ENCODE results near the gene CAVIN1.
A peak's percentile ranks its signal among the peaks of the same experiment; 100 is the strongest.
"Not testable (repeated sequence)": the region's sequence is repeated elsewhere in the genome, so short reads cannot be mapped to it uniquely, and the experiment has no call there.

The CAVIN1 gene

GRCh38 chr17:42429726-42430447 is 6.8 kb upstream of the CAVIN1 start:
- DNase-seq, result no peak

- DNase-seq, result peak; percentile 68
These were observed 5.3 kb upstream of the CAVIN1 start for GRCh38 chr17:42428141-42428944.

DNA sequence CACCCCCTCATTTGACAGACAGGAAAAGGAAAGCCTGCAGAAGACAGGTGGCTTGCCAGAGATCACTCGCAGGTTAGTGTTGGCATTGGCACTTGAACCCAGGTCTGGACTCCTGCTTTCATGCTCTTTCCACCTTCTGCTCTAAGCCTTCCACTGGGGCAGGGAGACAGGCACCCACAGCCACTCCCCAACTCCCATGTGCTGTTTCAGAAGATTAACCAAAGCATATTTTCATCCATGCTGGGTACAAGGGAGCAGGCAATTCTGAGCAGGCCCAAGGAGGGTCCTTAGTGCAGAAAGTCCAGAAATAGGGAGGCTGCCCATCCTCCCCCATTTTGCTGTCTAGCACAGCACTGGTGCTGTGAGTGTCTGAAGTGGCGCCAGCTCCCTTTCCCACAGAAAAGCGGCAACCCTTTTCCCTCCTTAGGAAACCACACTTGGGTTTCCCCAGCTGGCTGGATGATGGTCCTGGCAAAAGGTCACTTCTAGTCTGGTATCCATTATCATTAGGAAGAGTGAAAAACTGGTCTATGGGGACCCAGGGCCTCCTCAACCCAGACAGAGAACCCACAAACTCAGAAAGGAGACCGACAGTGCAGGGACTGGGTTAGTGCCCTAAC is 2.0 kb upstream of the CAVIN1 start:
- no peak for DNase-seq

- no peak for DNase-seq
These were observed 710 bp upstream of the CAVIN1 start for GRCh38 chr17:42423766-42424165.

DNA sequence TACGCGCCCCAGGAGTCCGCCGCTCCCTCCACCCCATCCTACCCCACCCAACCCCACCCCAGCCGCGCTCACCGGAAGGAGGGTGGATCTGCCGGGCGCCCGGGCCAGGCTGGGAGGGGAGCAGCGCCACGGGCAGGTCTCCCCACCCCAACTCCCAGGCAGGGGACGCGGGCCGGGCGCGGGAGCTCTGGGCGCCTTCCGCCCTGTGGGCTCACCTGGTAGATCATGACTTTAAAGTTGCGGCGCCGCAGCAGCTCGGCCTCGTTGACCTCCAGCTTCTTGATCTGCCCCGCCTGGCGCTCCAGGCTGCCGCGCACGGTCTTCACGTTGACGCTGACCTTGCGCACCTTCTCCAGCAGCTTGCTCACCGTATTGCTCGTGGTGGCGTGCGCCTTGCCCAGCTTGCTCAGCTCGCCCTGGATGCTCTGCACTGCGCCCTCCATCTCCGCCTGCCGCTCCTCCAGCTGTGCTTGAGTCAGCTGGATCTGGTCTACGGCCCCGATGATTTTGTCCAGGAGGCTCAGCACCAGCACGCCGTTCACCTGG is 571 bp downstream of the CAVIN1 start:
- DNase-seq, result peak; percentile 19

DNA sequence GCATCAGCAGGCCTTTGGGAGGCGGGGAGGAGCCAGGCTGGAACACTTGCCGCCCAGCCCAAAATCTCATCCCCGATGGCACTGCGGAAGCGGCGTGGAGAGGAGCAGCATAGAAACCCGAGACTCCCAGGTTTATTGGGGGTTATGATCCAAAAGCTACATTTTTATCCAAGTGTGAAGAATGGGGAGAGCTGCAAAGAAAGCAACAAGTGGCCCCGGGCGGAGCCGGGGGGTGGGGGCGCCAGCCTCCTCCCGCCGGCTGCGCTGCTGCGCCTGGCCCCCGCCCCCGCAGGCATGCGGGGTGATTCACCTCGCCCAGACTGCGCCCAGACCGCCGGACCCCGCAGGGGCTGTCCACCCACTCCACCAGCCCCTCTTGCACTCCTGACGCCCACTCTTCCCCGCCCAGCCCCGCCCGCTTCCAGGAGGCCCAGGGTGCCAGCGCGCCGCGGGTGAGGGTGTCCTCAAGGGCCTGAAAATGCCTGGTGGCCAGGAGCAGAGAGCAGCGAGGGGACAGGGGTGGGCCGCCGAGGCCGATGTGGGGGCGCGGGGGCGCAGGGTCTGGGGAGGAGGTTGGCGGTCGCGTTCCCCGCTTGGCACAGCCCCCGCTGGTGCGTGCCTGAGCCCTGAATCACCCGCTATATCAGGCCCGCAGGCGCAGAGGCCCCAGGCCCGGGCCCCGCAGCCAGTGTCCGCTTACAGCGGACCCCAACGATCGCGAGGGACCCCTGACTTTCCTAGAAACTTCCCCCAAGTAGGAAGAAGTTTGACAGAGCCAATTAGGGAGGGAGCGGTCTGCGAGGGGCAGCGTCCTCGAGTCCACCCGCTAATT is 1.3 kb downstream of the CAVIN1 start:
- DNase-seq, result no peak

DNA sequence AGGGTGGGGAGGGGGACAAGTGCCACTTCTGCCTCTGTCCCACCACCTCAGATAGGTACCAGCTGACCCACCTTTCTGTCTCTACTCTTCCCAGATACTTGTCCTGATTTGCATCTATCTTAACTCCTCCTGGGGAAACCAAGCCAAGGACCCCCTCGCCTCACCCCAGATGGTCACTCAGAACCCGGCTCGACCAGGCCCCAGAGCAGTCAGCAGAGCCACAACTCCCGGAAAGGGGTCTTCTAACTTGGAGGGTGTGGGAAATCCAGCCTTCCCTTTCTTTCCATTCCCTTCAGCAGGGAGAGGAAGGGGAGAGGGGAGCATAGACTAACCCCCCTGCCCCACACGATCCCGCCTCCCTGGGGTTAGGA is 1.9 kb downstream of the CAVIN1 start:
- no peak for DNase-seq

DNA sequence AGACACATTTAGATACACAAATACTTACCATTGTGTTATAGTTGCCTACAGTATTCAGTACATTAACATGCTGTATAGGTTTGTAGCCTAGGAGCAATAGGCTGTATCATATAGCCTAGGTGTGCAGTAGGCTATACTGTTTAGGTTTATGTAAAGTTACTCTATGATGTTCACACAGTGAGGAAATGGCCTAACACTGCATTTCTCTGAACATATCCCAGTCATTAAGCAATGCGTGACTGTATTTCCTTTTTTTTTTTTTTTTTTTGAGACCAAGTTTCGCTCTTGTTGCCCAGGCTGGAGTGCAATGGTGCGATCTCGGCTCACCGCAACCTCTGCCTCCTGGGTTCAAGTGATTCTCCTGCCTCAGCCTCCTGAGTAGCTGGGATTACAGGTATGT is 5.1 kb downstream of the CAVIN1 start:
- DNase-seq, result not testable (repeated sequence)

DNA sequence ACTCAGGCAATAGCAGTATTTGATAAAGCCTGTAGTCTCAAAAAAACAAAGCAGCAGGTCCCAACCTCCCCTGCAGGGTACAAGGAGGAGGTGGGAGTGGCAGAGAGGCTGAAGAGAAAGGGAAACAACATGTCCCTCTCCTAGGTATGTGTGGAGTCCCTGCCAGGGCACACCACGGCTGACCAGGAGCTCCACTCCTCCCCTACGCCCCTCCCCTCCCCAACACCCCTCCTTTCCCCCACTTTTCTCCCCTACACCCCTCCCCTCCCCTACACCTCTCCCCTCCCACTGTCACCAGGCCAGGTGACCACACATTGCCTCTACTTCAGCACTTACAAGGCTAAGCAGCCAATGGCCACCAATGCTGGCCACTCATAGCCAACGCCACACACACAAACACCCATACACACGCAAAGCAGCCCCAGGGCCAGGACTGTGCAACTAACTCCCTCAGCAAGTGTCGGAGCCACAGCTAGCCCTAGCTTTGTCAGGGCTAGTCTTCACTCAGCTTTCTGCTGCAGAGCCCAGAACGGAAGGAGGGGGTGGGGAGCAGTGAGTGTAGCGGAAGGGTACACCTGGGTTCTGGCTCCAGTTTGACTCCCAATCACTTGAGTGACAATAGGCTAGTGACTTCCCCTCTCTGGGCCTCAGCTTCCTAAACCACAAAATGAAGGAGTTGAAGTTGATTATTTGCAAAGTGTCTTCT is 8.2 kb downstream of the CAVIN1 start:
- peak; percentile 39 for DNase-seq

GRCh38 chr17:42413464-42414040 is 9.5 kb downstream of the CAVIN1 start:
- no peak for DNase-seq

- no peak for DNase-seq
These were observed 11.0 kb downstream of the CAVIN1 start for GRCh38 chr17:42411905-42412679.

DNA sequence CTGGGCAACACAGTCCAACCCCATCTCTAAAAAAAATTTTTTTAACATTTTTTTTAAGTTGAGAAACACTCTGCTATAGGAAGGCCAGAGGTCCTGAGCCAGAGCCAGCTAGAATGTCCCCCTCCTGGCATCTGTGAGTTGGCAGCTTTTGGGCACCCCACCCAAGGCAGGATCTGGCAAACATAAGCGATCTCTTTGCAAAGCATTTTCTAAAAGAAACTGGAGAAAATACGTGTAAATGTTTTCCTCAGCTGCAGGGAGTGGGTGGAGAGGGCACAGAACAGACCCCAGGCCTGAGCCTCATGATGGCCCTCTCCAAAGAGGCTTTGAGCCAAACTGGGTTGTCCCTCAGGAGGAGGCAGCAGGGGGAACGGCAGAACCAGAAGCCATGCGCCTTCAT is 11.7 kb downstream of the CAVIN1 start:
- no peak for DNase-seq

DNA sequence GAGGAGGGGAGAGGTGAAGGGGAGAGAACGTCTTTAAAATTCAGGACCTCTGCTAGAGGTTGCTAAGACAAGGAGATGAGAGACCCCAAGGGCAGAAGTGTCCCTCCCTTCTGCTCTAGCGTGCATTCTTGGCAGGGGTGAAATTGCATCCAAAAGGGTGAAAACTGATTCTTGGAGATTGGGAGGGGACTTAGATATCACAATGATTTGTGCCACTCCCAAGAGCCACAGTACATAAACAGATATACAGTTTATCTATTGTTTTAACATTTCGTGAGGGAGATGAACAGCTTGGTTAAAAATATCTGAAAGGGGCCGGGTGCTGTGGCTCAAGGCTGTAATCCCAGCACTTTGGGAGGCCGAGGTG is 12.8 kb downstream of the CAVIN1 start:
- no peak for DNase-seq

DNA sequence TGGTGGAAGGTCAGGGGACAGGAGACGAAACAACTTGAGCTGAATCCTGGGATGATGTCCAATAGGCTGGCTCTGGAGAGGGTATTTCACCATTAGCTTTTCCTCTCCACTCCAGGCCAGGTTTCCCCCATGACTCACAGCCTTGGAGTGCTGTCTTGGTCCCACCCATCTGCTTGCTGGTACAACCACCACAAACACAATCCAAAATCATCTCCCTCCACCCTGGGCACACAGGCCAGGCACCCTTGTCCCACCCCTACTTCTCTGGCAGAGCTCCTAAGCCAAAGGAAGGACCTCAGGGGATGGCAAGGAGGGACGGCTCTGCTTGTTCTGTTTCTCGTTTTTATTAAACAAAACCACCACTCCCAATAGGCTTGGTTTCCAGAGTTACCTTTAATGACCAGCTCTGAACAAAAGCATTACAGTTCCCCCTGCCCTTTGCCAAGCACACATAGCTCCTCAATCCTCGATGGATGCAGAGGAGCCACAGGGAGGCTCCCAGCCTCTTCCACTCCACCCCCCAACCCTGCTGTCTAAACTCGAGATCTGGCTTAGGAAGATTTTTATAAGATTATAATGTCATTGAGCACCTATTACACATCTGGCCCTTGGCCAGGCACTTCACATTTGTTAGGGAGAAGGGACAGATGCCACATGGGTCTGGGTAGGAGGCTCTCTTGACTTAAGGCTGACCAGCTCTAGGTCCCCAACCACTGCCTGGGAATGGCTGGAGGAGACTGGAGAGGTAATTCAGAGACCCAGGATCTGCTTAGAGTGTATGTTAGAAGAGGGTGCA is 13.3 kb downstream of the CAVIN1 start:
- no peak for DNase-seq

DNA sequence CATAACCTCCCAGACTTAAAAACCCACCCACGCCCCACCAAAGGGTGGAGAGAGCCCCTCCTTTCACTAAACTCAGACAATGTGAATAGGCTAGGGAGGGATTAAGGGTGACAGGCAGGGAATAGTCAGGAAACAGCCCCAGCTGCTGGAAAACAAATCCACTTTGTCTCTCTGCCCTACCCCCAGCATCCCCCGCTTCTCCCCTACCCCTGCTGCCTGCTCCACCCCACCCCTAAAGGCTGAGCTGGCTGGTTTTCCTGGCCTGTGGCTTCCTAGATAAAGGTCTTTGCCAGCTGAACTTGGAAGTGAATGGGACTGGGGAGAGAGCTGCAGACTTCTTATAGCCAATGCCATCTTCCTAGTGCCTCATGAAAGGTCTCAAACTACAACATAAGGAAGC is 15.0 kb downstream of the CAVIN1 start:
- DNase-seq, result no peak

GRCh38 chr17:42407289-42407836 is 15.7 kb downstream of the CAVIN1 start:
- peak; percentile 76 for DNase-seq

- DNase-seq, result no peak
These were observed 16.3 kb downstream of the CAVIN1 start for GRCh38 chr17:42406615-42407288.

- DNase-seq, result peak; percentile 88
These were observed 17.0 kb downstream of the CAVIN1 start for GRCh38 chr17:42405963-42406495.

DNA sequence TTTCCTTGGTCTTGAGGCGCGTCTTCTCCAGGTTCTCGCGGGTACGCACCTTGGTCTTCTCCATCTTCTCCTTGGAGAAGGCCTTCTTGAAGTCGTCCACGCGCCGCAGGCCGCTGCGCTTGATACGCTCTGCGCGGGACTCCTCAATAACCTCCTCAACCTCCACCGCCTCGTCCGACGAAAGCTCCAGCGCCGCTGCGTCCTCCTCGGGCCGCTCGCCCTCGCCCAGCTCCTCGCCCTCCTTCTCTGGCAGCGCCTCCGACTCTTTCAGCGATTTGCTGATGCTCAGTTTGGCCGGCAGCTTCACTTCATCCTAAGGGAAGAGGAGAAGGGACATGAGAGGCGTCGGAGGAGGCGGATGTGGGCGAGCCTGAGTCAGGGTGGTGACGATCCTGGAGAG is 18.0 kb downstream of the CAVIN1 start:
- DNase-seq, result no peak

Data from CD4-positive, alpha-beta T cell treated with Interleukin-10 for 1 hour (primary cell).